NCI-H82 (cell line): Measurements from ENCODE around the gene PARVB.

Experiments
- DNase-seq: peaks from one replicate; lab custom pipeline; 2025; lab: John Stamatoyannopoulos, UW

PARVB gene

DNA sequence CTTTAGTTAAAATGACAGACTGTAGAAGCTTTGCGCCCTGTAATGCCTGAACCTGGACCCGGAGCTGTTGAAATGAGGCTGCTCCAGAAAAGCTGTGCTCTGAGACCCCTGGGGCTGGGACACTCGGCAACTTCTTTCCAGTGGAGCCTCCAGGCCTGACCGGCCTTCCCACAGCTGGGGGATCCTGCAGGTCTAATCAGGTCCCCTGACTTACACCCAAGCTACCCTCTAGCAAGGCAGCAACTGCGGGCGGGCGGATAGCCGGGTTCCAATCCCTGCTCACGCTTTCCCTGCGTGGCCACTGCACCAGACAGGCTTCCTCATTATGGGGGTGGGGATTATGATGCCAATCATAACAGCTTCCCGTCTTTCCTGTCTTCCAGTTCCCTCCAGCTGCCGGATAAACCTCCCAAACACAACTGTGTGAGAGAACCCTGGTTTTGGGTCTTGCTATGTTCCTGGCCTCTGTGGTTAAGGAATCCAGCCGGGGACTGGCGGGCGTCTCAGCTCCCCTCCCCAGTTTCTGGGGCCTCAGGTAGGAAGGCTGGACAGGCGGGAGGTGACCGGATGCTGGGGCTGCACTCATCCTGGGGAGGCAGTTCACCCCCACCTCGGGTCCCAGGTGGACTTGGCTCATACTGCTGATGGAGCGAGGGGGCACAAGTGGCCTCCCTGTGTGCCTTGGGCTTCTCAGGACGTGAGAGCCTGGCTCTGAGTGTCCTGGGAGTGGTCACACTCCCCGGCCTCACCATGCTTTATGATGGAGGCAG is 195.2 kb downstream of the PARVB start:
- DNase-seq, result peak; percentile 9

DNA sequence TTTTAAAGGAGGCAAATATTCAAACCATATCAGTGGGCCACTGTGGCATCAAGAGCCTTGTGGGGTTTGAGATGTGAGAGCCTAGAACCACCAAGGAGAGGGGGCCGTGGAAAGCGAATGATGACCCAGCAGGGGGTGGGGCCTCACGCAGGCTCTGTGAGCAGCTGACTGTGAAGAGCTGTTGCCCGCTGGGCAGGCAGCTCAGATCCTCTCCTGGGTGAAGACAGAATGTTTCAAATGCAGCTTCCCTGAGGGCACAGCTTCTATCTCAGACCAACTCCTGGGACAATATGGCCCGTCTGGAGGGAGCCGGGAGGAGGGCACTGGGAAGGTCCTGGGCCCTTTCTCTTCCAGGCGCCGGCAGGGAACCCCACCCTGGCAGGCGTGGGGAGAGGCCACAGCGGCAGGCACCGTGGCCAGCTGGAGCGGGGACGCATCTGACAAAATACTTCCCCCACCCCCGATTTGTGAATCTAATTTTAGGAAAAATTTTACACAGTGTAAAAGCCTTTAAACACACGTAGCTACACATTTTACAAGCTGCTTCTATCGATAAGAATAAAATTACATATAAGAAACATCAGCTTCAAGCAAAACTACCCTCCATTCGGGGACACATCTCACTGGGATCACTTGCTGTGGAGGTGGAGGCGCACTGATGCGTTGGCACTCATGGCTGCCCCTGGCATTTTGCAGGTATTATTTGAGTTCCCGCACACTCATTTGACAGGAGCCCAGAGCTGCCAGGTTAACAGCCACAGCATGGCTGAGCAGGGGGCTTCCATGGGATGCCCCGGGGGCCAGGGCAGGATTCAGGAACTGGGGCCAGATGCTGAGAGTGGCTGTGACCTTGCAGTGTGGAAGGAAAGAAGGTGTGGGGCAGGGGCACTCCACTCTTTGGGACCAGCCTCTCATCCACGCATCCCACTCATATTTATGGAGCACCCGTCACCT is 196.9 kb downstream of the PARVB start:
- no peak for DNase-seq

DNA sequence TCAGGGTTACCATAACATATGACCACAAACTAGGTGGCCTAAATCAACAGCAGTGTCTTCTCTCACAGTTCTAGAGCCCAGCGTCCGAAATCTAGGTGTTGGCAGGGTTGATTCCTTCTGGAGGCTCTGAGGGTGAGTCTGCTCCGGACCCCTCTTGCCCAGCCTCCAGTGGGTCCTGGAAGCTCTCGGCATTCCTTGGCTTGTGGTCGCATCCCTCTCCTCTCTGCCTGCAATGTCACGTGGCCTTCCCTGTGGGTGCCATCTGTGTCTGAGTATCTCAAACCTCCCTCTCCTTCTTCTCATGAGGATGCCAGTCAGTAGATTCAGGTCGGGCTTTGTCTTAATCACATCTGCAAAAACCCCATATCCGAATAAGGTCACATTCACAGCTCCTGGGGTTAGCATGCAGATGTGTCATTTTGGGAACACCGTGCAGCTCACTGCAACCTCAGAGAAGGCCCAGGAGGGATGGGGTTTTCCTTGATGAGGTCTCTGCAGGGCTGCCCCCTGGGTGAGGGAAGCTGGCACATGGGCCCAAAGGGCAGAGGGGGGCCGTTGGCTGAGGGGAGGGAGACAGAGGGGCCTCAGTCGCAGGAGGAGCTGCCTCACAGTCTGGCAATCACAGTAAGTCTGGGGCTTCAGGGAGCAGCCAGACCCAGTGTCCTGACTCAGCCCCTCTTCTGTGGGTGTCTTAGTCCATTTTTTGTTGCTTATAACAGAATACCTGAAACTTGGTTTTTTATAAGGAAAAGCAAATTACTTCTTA is 197.8 kb downstream of the PARVB start:
- no peak for DNase-seq
